Renal cortical epithelial cell (primary cell): ENCODE data around the gene DRAXIN. TPM values are rescaled to one million over a fixed set of nuclear protein-coding genes. Genes with fewer than 3 reads are reported as not detected.
A peak's percentile ranks its signal among the peaks of the same experiment; 100 is the strongest.

ENCODE experiments used
- DNase-seq: peaks from one replicate; pipeline ENCODE4 v3.0.0-alpha.2; 2011; ENCODE audit warnings: low read depth
- total RNA-seq: library from RNA; depleted of rRNA; stranded (reverse); fragments of >200 nt; gene quantifications from 2 replicates; pipeline ENCODE4 v1.2.3, GENCODE V29; 2014

Gene DRAXIN
- total RNA-seq, 1 donor from 2014 or later = 0.05 TPM

DNA sequence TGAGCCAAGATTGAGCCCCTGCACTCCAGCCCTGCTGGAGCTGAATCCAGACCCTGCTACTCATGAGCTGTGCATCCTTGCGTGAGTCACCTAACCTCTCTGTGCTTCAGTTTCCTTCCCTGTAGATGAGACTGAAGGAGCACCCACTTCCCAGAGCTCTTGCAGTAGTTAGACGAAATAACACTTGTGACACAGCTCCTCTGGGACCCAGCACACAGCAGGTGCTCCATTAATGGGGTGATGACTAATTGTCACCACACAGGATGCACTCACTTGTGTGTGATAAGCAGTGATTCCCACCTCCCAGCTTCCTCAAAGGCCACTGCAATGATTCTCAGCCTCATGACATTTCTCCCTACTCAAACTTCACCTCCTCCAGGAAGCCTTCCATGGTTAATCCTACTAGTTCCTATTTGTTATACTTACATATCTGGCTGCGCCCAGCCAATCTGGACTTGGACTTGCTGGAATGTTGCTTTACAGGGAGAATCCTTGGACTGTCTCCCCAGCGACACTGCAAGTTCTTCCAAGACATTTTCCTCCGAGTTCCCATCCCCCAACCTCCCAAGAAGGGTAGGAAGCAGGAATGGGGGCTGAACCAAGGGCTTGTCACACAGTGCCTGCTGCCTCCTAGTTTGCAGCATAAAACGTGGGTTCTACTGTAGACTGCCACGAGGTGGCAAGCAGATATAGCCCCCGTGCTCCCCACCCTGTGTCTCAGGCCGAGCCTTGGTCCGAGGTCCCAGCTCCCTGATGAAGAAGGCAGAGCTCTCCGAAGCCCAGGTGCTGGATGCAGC, 17.2 kb downstream of the DRAXIN start:
- DNase-seq = no peak

DNA sequence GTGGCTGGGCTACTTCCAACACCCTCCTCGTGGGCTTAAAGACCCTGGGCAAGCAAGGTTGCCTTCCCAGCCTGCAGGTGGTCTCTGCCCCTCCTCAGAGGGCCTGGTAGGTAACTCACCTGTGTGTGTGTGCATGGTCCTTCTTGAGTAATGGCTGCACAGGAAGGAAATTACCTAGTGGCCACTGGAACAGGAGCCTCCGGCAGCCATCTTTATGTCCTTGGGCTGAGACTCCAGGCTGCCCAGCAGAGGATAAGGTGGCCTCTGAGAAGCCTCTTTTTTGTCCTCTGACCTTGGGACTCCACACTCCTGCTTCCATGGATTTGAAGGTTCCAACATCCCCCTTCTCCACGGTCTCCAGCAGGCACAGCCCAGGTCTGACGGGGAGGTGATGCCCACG, 20.0 kb downstream of the DRAXIN start:
- DNase-seq = no peak

DNA sequence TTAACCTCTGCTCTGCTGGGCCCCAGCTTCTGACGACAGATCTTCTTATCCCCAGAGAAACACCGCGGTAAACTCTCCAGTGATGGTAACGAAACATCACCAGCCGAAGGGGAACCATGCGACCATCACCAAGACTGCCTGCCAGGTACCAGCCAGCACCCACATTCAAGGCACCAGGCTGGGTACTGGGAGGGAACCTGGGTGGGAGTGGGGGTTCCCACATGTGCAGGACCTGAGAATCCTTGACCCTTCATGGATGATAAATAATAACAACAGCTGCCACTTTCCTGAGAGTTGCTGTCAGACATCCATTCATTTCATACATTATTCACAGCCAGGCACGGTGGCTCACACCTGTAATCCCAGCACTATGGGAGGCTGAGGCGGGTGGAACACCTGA, 20.8 kb downstream of the DRAXIN start:
- DNase-seq = no peak

- no peak for DNase-seq
Observed at GRCh38 chr1:11713095-11713494, 21.6 kb downstream of the DRAXIN start.

DNA sequence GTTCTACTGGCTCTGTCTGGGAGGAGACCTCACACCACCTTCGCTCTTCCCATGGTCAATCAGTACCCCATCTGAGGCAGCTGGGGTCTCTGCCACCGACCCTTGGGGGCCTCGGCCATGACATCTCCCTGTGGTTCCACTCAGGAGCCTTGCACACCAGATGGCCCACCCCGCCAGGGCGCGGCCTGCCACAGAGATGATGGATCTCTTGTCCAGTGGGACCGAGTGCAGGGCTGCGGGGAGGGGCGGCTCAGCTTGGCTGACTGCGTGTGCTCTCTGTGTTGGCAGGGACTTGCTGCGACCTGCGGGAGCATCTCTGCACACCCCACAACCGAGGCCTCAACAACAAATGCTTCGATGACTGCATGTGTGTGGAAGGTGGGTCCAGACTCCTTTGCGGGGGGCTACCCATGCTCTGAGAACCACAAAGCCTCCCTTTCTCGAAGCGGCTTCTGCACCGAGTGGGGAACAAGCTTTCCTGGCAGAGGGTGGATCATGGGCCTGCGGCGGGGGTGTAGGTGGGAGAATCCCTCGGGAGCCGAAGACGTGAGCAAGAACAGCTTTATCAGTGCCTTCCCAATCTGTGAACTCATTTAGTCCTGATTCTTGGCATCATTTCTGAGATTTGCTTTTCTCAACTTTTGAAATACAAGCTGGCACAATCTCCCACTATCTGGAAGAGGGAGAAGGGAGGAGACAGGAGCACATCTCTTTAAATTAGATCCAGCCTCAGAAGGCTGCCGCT, 23.5 kb downstream of the DRAXIN start:
- no peak for DNase-seq

GRCh38 chr1:11719313-11720032, 28.0 kb downstream of the DRAXIN start:
- DNase-seq = peak; percentile 43

DNA sequence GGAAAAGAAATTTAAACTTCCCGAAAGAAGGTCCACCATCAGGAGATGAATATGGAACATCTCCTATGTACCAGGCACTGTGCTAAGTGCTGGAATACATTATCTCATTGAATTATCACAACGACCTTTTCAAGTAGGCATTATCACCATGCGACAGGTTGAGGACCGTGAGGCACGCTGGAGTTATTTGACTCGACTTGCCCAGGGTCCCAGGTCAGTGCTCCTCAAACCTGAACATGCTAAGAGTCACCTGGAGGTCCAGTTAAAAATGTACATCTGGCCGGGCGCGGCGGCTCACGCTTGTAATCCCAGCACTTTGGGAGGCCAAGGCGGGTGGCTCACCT, 28.5 kb downstream of the DRAXIN start:
- DNase-seq = no peak

GRCh38 chr1:11720525-11720924, 29.0 kb downstream of the DRAXIN start:
- no peak for DNase-seq

DNA sequence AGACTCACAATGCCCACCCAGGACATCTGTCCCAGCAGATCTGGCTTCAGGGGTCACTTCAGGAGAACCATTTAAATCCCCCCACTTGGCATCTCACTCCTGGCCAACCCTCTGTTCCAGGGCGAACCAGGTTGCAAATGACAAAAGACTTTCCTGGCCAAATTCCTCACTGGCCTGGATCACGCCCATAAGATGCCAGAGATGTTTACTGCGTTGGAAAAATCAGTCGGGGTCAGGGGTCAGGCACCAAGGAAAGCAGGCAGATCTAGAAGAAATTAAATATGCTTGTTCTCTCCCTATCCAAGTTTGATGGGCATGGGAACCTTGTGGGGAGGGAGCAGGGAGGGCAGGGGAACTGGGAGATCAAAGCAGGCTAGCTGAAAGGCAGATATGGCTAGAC, 29.8 kb downstream of the DRAXIN start:
- no peak for DNase-seq

DNA sequence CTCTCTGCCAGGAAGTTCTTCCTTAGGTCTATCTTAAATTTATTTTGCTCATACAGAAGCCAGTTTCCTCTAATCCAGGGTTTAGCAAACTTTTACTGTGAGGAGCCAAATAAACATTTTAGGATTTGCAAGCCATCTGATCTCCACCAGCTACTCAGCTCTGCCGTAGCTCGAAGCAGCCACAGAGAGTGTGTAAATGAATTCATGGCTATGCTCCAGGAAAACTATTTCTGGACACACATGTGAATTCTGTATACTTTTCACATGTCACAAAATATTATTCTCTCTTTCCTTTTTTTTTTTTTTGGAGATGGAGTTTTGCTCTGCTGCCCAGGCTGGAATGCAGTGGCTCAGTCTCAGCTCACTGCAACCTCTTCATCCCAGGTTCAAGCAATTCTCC, 31.0 kb downstream of the DRAXIN start:
- DNase-seq = no peak

GRCh38 chr1:11725616-11726015, 34.1 kb downstream of the DRAXIN start:
- DNase-seq = no peak

GRCh38 chr1:11727119-11727518, 35.6 kb downstream of the DRAXIN start:
- no peak for DNase-seq

DNA sequence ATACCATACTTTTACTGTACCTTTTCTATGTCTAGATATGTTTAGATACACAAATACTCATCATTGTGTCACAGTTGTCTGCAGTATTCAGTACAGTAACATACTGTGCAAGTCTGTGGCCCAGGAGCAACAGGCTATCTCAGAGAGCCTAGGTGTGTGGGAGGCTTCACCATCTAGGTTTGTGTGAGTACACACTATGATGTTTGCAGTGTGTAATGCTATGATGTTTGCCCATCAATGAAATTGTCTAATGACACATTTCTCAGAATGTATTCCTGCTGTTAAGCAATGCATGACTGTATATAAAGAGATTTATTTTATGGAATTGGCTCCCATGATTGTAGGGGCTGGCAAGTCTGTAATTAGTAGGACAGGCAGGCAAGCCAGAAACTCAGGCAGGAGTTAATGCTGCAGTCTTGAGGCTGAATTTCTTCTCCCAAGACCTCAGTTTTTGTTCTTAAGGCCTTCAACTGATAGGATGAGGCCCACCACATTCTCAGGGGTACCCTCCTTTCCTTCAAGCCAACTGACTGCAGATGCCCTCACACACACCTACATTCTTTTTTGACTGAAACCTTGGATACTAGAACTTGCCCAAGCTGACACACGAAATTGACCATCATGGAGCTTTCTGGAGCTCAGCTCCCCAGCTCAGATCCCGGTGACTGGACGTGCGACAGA, 36.8 kb downstream of the DRAXIN start:
- DNase-seq = no peak

DNA sequence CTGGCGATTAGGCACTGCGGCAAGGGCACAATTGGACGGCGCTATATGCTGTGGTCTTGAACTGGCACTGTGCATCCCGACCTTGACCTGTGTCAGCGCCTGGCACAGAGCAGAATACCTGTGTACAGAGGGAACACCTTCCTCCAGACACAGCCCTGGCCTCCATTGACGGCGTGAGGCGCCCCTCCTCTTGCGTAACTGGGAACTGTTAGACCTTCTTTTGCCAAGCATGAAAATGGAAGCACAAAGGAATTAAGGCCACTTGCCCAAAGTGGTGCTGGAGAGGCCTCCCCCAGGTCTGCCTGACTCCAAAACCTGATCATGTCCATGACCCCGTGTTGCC, 37.6 kb downstream of the DRAXIN start:
- no peak for DNase-seq

DNA sequence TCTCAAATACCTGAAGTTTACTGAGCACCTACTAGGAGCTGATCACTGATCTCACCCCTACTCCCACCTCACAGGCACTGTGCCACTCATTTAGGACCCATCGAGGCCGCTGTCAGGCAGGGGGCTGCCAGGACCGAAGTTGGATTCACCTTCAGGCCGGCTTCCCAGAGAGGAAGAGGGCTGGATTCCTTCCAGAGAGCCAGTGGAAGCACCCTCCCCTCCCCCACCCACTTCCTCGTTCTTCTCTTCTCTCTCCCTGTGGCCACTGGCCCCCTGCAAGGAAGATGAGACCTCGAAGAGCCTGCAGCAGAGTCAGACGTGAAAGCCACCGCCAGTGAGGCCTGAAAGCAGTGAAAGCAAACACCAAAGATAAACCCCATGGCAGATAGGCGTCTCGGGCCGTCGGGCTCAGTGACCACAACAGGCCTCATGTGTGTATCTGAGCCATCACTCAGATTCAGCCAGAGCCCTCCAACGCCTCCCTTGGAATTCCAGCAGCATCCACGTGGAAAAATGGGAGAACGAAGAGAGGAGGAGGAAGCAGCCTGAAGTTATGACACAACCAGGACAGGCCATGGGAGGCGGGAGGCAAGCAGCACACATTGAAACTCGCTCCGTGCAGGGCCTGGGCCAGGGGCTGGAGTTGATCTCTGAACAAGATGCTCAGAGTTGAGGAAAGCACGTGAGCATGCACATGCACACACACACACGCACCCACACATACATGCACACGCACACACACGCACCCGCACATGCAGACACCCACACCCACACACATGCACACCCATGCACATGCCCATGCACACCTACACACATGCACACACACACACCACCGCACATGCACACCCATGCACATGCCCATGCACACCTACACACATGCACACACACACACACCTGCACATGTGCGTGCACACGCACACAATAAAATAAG, 38.3 kb downstream of the DRAXIN start:
- DNase-seq = peak; percentile 28

DNA sequence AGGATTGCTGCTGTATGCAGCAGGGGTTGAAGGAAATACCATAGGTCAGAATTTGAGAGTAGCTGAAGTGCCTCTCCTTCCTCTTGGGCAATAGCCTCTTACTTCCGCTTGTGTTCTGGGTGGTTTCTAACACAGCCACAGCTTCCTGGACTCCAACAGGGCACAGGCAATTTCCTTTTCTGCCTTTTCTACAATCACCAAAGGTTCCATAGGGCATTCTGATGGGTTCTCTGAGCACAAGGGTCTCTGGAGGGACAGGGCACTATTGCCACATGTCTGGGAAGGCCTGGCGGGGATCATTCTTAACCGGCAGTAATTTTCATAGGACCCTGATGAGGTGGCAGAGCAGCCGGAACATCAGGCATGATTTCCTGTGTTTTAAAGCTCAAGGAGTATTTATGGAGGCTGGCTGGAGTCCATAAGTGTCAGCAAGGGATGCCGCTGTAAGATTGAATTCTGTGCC, 39.0 kb downstream of the DRAXIN start:
- DNase-seq = no peak

GRCh38 chr1:11731691-11732283, 40.3 kb downstream of the DRAXIN start:
- peak; percentile 41 for DNase-seq

- no peak for DNase-seq
Observed at GRCh38 chr1:11733306-11733705, 41.8 kb downstream of the DRAXIN start.

DNA sequence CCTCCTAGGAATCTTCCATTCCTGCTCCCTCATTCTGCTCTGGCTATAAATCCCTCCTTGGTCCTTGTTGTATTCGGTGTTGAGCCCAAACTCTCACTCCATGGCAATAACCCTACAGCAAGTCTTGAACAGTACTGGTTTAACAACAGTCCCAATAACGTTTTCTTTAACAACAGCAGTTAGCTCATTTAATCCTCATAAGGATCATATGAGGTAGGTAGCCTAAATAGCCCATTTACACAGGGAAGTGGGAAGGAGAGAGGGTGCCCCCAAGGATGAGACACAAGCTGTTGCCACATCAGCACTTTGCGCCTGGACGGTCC, 44.0 kb downstream of the DRAXIN start:
- DNase-seq = no peak

DNA sequence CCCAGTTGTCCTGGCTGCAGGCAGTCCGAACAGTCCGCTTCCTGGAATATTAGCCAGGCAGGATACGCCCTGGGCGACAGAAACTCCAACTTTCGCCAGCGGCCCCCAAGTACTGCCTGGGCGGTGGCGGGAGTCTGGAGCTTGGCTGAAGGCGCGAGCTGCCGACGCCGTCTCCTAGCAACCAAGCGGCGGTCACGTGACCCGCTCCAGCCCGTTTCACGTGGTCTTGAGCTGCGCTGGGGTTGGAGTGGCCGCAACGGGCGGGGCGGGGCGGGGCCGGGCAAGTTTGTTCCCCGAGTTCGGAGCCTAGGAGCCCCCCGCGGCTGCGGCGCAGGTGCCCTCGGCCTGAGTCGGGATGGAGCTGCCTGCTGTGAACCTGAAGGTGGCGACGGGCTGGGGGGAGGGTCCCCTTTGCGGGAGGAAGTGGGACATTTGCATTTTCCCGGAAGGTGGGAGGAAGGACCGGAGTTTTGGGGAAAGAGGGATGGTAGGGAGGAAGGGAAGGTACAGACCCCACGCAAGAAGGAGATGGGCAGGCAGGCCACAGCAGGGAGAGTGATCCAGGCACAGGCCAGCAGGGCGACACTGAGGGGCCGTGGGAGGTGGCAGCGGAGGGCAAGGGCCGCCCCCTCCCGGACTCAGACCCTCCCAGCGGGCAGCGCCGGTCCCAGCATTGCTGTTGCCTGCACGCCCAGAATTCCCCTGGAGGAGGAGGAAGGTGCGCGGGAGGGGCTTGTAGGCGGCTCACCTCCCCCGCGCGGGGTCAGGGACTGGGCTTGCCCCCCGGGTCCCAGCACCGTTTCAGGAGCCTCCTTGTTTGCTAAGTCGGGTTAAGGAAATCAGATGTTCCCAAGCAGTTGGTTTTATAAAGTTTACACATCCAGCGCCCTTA, 44.6 kb downstream of the DRAXIN start, which contains the start of gene AGTRAP:
Gene AGTRAP, plus strand, starts transcription at position 283 of the 892 bp plus-strand sequence. Its CDS starts 73 bp downstream, at position 356.
- DNase-seq = peak; percentile 81
